K562 (cell line): ENCODE results near the gene GRM3. TPM values are rescaled to one million over a fixed set of nuclear protein-coding genes. Genes with fewer than 3 reads are reported as not detected.
A peak's percentile ranks its signal among the peaks of the same experiment; 100 is the strongest.

Source experiments
- ATAC-seq: fragments of 200-7000 bp; cut with Tn5 transposase; 3 replicates; pipeline ENCODE4 v1.9.1; 2020; ENCODE audit warnings: moderate library complexity
- BruUV-seq: library from RNA; stranded (reverse); fragments of 400-500 nt; replicated peaks from 2 replicates; lab custom pipeline; 2021; lab: Mats Ljungman, UMichigan
- CTCF ChIA-PET: fragments of 300-600 bp; formaldehyde crosslinking; extraction: SDS; loops from one replicate; lab custom pipeline; 2021; ENCODE audit warnings: low intra/inter-chr PET ratio; lab: Yijun Ruan, JAX
- POLR2A ChIA-PET: fragments of 300-600, 350-650 bp; sonication (Branson Sonifier 250); formaldehyde crosslinking; extraction: SDS; loops from one replicate; lab custom pipeline; 2021; ENCODE audit warnings: antibody characterized with exemption, inconsistent platforms; lab: Yijun Ruan, JAX
- DNase-seq, 4 experiments: peaks; one replicate each; pipeline versions ENCODE4 v3.0.0 to v3.0.0-alpha.2; 2011 to 2018; ENCODE audit warnings: low spot score in 3 of 4, mixed read lengths in 3 of 4; ENCODE audit errors: extremely low read depth in 1 of 4
- FAIRE-seq: peaks from 2 replicates; lab custom pipeline; 2011; peaks lifted over from hg19 to GRCh38; lab: Jason Lieb, UNC
- H2AFZ ChIP-seq: 2 replicates; pipeline ENCODE4 v1.6.0; 2011; ENCODE audit warnings: low read depth, low read length, control low read depth, inconsistent platforms
- H3K27ac ChIP-seq: fragments of 200-600 bp; 3 replicates; pipeline ENCODE4 v1.8.0; 2011; ENCODE audit warnings: low read depth, mild to moderate bottlenecking, control low read depth, inconsistent platforms, low read length, moderate library complexity, mixed read lengths; ENCODE audit errors: extremely low read depth
- H3K27me3 ChIP-seq, 2 experiments: fragments of 300-600 bp in 1 of 2; 2 replicates in 1 of 2; 3 replicates in 1 of 2; pipeline versions ENCODE4 v1.6.0 to v1.8.0; 2011; ENCODE audit warnings: inconsistent platforms in 2 of 2, low read length in 2 of 2, mild to moderate bottlenecking in 1 of 2, mixed read lengths in 1 of 2, moderate library complexity in 1 of 2; ENCODE audit not compliant: control insufficient read depth in 2 of 2, insufficient read depth in 2 of 2
- H3K36me3 ChIP-seq: fragments of 300-600 bp; 3 replicates; pipeline ENCODE4 v1.8.0; 2011; ENCODE audit warnings: mild to moderate bottlenecking, low read length, inconsistent platforms; ENCODE audit not compliant: control insufficient read depth, insufficient read depth
- H3K4me1 ChIP-seq, 2 experiments: fragments of 200-600 bp in 1 of 2; replicated peaks in 1 of 2; 2 replicates in 1 of 2; 3 replicates in 1 of 2; pipeline versions ENCODE4 v1.5.1 to v1.8.0; 2011; ENCODE audit warnings: inconsistent platforms in 2 of 2, low read length in 2 of 2, mild to moderate bottlenecking in 1 of 2, mixed read lengths in 1 of 2, moderate library complexity in 1 of 2; ENCODE audit not compliant: control insufficient read depth in 2 of 2, insufficient read depth in 2 of 2
- H3K4me2 ChIP-seq: 2 replicates; pipeline ENCODE4 v1.6.1; 2011; ENCODE audit warnings: low read length, control low read depth, inconsistent platforms, mixed read lengths; ENCODE audit not compliant: insufficient read depth
- H3K4me3 ChIP-seq: fragments of 200-600 bp; sonication (generic), shearing (Covaris generic); 2 replicates; pipeline ENCODE4 v1.5.1; 2016; ENCODE audit warnings: control low read depth, inconsistent platforms
- H3K79me2 ChIP-seq: fragments of 200-600 bp; 3 replicates; pipeline ENCODE4 v1.8.0; 2011; ENCODE audit warnings: low read length, inconsistent platforms; ENCODE audit not compliant: control insufficient read depth, insufficient read depth
- H3K9ac ChIP-seq, 2 experiments: 2 replicates each; pipeline versions ENCODE4 v1.6.0 to v1.6.1; 2011; ENCODE audit warnings: low read depth in 2 of 2, low read length in 2 of 2, control low read depth in 1 of 2, inconsistent platforms in 1 of 2, mild to moderate bottlenecking in 1 of 2, mixed read lengths in 1 of 2; ENCODE audit not compliant: insufficient read depth in 1 of 2
- H3K9me1 ChIP-seq: one replicate; pipeline ENCODE4 v1.6.0; 2011; ENCODE audit warnings: inconsistent platforms, mild to moderate bottlenecking, low read length, moderate library complexity; ENCODE audit not compliant: control insufficient read depth, insufficient read depth
- H3K9me3 ChIP-seq: replicated peaks from 2 replicates; pipeline ENCODE4 v1.5.1; 2011; ENCODE audit warnings: low read depth, low read length, inconsistent platforms; ENCODE audit not compliant: control insufficient read depth, insufficient read depth
- H4K20me1 ChIP-seq: replicated peaks from 2 replicates; pipeline ENCODE4 v1.6.1; 2011; ENCODE audit warnings: low read length, inconsistent platforms, mixed read lengths; ENCODE audit not compliant: control insufficient read depth, insufficient read depth
- C11orf30 ChIP-seq: fragments of 450-650 bp; IDR thresholded peaks from 2 replicates; pipeline ENCODE4 v1.6.1; 2016; ENCODE audit warnings: low read depth, mild to moderate bottlenecking
- DMBX1 ChIP-seq: fragments of 250-450 bp; sonication (Bioruptor Pico); IDR thresholded peaks from 2 replicates; pipeline ENCODE4 v1.8.0; 2022; ENCODE audit warnings: inconsistent platforms, mild to moderate bottlenecking, moderate library complexity, borderline replicate concordance
- GABPB1 ChIP-seq: sonication (generic); formaldehyde crosslinking; IDR thresholded peaks from 2 replicates; pipeline ENCODE4 v1.8.0; 2022; ENCODE audit warnings: mild to moderate bottlenecking, missing genetic modification reagents
- HSF4 ChIP-seq: fragments of 250-450 bp; sonication (Bioruptor Pico); IDR thresholded peaks from 2 replicates; pipeline ENCODE4 v2.1.2; 2022; ENCODE audit warnings: mild to moderate bottlenecking, moderate library complexity, borderline replicate concordance
- JUND ChIP-seq, 2 experiments: IDR thresholded peaks; 2 replicates in 1 of 2; 3 replicates in 1 of 2; pipeline ENCODE4 v1.6.1; 2011; ENCODE audit warnings: borderline replicate concordance in 2 of 2, low read depth in 2 of 2, low read length in 2 of 2, improper control_type of control experiment in 1 of 2, missing biosample characterization in 1 of 2, missing genetic modification characterization in 1 of 2, missing genetic modification reagents in 1 of 2
- KDM1A ChIP-seq, 2 experiments: fragments of 450-650 bp; IDR thresholded peaks; 2 replicates each; pipeline ENCODE4 v1.6.1; 2016; ENCODE audit warnings: mild to moderate bottlenecking in 2 of 2
- MAFF ChIP-seq: IDR thresholded peaks from 2 replicates; pipeline ENCODE4 v1.6.1; 2012; ENCODE audit warnings: low read length, improper control_type of control experiment
- MBD2 ChIP-seq: sonication (generic); IDR thresholded peaks from 2 replicates; pipeline ENCODE4 v1.6.1; 2016; ENCODE audit warnings: low read depth, borderline replicate concordance
- NEUROD1 ChIP-seq: fragments of 150-350 bp; IDR thresholded peaks from 2 replicates; pipeline ENCODE4 v1.6.1; 2014; ENCODE audit warnings: borderline replicate concordance, low read length, low read depth; ENCODE audit not compliant: partially characterized antibody
- SREBF2 ChIP-seq: sonication (generic); formaldehyde crosslinking; IDR thresholded peaks from 2 replicates; pipeline ENCODE4 v1.4.0; 2020; ENCODE audit warnings: mild to moderate bottlenecking, missing genetic modification reagents
- ZNF384 ChIP-seq: IDR thresholded peaks from 2 replicates; pipeline ENCODE4 v1.6.1; 2012; ENCODE audit warnings: low read depth, low read length, improper control_type of control experiment
- WGBS: fragments of 100-300 bp; shearing (Covaris generic); methylation state at CpG from one replicate; pipeline ENCODE4 v1.1.6; 2016; ENCODE audit warnings: low coverage, mixed read lengths; ENCODE audit not compliant: insufficient coverage; ENCODE audit errors: missing lambda C conversion rate; 5-methylcytosine and 5-hydroxymethylcytosine counted together
- in situ Hi-C: fragments of 300-500 bp; cut with MboI; formaldehyde crosslinking; loops from 4 replicates; pipeline ENCODE4 v1.15.0; 2018; ENCODE audit warnings: inconsistent platforms, mixed read lengths
- intact Hi-C: fragments of 100-400 bp; cut with micrococcal nuclease; formaldehyde crosslinking; loops from 2 replicates; pipeline ENCODE4 v1.14.2; 2022
- polyA plus RNA-seq, 8 experiments: library from polyadenylated mRNA; depleted of rRNA in 4 of 8; stranded (reverse) in 5 of 8; unstranded in 3 of 8; fragments of >200 nt; fragmentation: Nextera tagmentation in 2 of 8; fragmentation: Illumina TruSeq in 1 of 8; extraction: Ambion mirVana in 2 of 8; extraction: Trizol in 1 of 8; gene quantifications; 2 replicates each; pipeline versions ENCODE4 v1.2.1 to v1.2.3, GENCODE V29; 2011 to 2014; ENCODE audit warnings: inconsistent platforms in 1 of 8, missing spikeins in 1 of 8
- total RNA-seq, 7 experiments: library from RNA; depleted of rRNA in 6 of 7; stranded (reverse); fragments of >200 nt in 6 of 7; fragmentation: Illumina TruSeq in 2 of 7; extraction: Trizol in 2 of 7; gene quantifications; 2 replicates each; pipeline versions ENCODE4 v1.2.1 to v1.2.3, GENCODE V29; 2011 to 2021; ENCODE audit warnings: low replicate concordance in 1 of 7
- TF ChIP-seq, protein P1 (sequence below): sonication (generic); formaldehyde crosslinking; IDR thresholded peaks from 2 replicates; pipeline ENCODE4 v1.8.0; 2022; ENCODE audit warnings: mild to moderate bottlenecking, missing genetic modification reagents, borderline replicate concordance
- TF ChIP-seq, protein P2 (sequence below): fragments of 450-650 bp; IDR thresholded peaks from 2 replicates; pipeline ENCODE4 v1.6.1; 2016; ENCODE audit warnings: low read depth

GRM3 gene
- total and polyA plus RNA-seq, 9 of the 15 experiments (the other 6 are each of a cell fraction or from before 2014, with no cell fraction given), result 0.03 to 0.08 (median 0.03) TPM; not detected in 6

GRCh38 chr7:86687831-86688230 lies 44.1 kb downstream of the GRM3 start:
- Histone ChIP-seq H3K4me1 (no peaks in the 10 kb centered on the region), H2AFZ (no peak overlapping the region), H3K27ac (no peak overlapping the region), H3K27me3 (no peaks in the 10 kb centered on the region), H3K4me3 (no peak overlapping the region), H4K20me1 (no peaks in the 10 kb centered on the region), H3K36me3 (no peaks in the 10 kb centered on the region), H3K9ac (no peak overlapping the region), H3K9me1 (no peaks in the 10 kb centered on the region), H3K9me3 (no peaks in the 10 kb centered on the region), H3K79me2 (no peaks in the 10 kb centered on the region), H3K4me2 (no peak overlapping the region)
- FAIRE-seq (no peak), DNase-seq (no peak), ATAC-seq (no peak)
- in situ Hi-C loops, result no loop called here
- WGBS, result 0% methylated on average over 1 of the region's 1 CpG
- CTCF ChIA-PET, result no interaction called here
- BruUV-seq, result no TSS peak
- POLR2A ChIA-PET, result no interaction called here
- intact Hi-C loops, result no loop called here
- TF ChIP-seq ZNF384 (no peak), DMBX1 (CRISPR knock-in tag) (no peak), GABPB1 (CRISPR knock-in tag) (no peak), NEUROD1 (no peak), C11orf30 (peak; percentile 31; the same call in 1 of the 2 replicates), MAFF (peak; percentile 30; the same call in 1 of the 2 replicates), MBD2 (no peak), HSF4 (CRISPR knock-in tag) (no peak), SREBF2 (no peak), JUND (IDR thresholded peaks at IDR 0.05; ENCODE audit: borderline replicate concordance, low read depth, low read length) (no peak), JUND (tag; IDR thresholded peaks at IDR 0.05; ENCODE audit: borderline replicate concordance, low read depth, low read length) (no peak), KDM1A (IDR thresholded peaks at IDR 0.05) (no peak)
- TF ChIP-seq, protein P1, sequence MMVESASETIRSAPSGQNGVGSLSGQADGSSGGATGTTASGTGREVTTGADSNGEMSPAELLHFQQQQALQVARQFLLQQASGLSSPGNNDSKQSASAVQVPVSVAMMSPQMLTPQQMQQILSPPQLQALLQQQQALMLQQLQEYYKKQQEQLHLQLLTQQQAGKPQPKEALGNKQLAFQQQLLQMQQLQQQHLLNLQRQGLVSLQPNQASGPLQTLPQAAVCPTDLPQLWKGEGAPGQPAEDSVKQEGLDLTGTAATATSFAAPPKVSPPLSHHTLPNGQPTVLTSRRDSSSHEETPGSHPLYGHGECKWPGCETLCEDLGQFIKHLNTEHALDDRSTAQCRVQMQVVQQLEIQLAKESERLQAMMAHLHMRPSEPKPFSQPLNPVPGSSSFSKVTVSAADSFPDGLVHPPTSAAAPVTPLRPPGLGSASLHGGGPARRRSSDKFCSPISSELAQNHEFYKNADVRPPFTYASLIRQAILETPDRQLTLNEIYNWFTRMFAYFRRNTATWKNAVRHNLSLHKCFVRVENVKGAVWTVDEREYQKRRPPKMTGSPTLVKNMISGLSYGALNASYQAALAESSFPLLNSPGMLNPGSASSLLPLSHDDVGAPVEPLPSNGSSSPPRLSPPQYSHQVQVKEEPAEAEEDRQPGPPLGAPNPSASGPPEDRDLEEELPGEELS (CRISPR knock-in tag), result no peak
- TF ChIP-seq, protein P2, sequence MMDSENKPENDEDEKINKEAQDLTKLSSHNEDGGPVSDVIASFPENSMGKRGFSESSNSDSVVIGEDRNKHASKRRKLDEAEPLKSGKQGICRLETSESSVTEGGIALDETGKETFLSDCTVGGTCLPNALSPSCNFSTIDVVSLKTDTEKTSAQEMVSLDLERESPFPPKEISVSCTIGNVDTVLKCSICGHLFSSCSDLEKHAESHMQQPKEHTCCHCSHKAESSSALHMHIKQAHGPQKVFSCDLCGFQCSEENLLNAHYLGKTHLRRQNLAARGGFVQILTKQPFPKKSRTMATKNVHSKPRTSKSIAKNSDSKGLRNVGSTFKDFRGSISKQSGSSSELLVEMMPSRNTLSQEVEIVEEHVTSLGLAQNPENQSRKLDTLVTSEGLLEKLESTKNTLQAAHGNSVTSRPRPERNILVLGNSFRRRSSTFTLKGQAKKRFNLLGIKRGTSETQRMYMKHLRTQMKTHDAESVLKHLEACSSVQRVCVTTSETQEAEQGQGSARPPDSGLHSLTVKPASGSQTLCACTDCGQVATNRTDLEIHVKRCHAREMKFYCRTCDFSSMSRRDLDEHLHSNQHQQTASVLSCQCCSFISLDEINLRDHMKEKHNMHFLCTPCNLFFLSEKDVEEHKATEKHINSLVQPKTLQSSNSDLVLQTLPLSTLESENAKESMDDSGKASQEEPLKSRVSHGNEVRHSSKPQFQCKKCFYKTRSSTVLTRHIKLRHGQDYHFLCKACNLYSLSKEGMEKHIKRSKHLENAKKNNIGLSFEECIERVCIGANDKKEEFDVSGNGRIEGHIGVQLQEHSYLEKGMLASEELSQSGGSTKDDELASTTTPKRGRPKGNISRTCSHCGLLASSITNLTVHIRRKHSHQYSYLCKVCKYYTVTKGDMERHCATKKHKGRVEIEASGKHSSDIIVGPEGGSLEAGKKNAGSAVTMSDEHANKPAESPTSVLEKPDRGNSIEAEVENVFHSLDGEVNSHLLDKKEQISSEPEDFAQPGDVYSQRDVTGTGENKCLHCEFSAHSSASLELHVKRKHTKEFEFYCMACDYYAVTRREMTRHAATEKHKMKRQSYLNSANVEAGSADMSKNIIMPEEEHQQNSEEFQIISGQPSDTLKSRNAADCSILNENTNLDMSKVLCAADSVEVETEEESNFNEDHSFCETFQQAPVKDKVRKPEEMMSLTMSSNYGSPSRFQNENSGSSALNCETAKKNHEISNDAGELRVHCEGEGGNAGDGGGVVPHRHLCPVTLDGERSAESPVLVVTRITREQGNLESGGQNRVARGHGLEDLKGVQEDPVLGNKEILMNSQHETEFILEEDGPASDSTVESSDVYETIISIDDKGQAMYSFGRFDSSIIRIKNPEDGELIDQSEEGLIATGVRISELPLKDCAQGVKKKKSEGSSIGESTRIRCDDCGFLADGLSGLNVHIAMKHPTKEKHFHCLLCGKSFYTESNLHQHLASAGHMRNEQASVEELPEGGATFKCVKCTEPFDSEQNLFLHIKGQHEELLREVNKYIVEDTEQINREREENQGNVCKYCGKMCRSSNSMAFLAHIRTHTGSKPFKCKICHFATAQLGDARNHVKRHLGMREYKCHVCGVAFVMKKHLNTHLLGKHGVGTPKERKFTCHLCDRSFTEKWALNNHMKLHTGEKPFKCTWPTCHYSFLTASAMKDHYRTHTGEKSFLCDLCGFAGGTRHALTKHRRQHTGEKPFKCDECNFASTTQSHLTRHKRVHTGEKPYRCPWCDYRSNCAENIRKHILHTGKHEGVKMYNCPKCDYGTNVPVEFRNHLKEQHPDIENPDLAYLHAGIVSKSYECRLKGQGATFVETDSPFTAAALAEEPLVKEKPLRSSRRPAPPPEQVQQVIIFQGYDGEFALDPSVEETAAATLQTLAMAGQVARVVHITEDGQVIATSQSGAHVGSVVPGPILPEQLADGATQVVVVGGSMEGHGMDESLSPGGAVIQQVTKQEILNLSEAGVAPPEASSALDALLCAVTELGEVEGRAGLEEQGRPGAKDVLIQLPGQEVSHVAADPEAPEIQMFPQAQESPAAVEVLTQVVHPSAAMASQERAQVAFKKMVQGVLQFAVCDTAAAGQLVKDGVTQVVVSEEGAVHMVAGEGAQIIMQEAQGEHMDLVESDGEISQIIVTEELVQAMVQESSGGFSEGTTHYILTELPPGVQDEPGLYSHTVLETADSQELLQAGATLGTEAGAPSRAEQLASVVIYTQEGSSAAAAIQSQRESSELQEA, result no peak
